DMS114 treated with DMSO at 0.1 percent for 48 hours (cell line): ENCODE results near the gene TEK.

ENCODE experiments used
- DNase-seq: peaks from one replicate; lab custom pipeline; 2025; ENCODE audit not compliant: unreplicated experiment; lab: John Stamatoyannopoulos, UW

Gene TEK

DNA sequence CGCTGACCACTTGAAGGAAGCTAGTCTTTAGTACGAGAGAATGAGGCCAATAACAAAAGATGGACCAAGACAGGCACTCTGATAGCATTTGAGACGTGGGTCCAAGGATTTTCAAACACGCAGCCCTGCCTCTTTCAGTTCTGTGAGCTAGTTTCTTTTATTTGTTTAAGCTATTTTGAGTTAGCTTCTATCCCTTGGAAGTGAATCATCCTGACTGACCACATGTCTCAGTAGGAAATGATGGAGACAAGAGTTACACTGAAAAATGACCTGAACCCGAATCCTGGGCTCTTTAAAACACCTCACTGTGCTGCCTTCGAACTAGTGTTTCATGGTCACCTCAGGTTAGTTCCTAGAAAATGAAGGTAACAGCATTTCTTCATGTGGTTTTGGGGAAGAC lies 9.9 kb downstream of the TEK start:
- DNase-seq: no peak

DNA sequence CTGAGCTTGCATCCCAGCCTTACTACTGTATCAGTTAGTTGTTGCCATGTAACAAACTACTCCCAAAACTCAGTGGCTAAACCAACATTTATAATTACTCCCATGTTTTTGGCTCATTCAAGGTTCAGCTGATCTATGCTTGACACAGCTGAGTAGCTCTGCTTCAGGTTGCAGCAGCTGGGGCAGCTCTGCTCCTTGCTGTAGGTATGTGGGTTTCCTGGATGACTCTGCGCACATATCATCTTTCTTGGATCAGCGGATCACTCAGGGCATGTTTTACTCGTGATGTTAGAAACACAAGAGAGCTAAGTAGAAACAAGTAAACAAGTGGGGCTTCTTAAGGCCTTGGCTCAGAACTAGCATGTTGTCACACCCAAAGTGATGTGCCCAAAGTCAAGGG lies 15.1 kb downstream of the TEK start:
- DNase-seq: no peak

DNA sequence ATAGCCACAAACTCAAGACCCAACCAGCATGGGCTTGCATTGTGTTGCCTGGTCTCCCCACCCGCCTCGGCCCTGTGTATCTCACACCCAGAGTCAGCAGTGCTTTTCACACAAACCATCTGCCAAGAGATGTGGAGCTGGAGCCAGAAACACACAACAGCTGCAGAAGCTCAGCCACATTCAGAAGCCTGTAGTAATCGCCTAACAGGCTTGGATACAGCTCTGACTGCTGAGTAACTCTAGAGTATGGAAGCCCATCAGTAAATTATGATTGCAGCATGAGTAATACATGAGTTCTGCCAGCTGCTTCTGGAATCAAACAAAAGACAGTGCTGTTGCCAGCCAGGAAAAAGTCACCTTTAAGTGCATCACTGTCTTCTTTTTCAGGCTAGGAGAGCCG lies 16.0 kb downstream of the TEK start:
- no peak for DNase-seq

DNA sequence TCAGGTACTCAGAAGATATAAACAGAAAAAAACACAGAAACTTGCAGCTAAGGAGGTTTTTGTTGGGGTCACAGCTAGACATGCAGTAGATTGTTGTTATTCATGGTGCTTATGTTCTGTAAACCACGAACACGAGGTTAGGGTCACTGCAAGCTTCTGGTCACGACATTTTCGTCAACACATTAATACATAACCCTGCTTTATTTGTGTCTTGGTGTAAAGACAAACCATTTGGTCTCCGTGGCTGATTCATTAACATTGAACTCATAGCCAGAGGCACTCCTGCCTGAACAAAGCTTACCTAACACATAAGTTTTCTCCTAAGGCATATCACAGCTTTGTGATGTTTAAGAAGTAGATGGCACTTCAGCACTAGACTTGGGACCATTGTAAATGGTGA lies 16.9 kb downstream of the TEK start:
- no peak for DNase-seq

DNA sequence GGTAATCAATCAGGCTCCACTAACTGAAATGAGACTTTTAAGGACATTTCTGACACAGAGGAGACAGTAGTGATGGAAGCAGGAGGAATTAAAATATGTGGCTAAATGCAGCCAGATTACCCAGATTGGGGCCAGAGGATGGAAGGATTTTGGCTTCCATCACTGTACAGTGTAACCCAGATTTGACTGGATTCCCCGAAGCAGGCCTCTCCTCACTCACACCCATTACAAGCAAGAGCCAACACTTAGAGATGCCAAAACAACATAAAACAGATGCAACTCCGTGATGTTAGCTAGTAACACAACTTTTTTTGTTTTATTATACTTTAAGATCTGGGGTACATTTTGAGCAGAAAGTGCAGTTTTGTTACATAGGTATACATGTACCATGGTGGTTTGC lies 17.6 kb downstream of the TEK start:
- no peak for DNase-seq

DNA sequence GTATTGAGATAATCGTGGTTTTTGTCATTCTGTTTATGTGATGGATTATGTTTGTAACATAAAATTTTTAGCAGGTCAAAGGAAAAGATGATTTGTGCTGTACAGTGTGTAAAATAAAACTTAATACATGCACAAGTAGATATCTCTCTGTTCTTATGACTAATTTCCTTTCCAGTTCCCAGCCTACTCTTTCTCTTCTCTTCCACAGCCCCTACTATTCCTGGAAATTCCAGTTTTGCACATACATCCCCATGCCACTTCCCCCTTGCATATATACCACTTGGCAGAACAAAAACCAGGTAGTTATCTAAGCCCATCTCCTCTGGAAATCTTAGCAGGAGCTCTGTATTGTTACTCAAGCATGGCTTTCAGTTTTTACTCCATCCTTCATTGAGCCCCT lies 20.2 kb downstream of the TEK start:
- no peak for DNase-seq

DNA sequence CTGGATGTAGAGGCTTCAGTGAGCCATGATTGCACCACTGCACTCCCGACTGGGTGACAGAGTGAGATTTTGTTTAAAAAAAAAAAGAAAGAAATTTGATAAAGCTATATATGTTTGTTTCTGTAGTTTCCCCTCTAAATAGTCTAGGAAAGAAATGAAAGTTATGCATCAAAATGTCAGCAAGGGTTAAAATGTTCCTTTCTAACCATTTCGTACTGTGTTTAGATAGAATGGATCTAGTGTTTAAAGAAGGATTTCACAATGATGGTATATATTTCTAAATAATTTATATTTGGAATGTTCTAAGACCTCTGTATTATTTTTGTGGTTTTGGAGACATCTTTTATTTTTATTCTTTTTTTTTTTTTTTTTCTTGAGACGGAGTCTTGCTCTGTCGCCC lies 22.7 kb downstream of the TEK start:
- no peak for DNase-seq

DNA sequence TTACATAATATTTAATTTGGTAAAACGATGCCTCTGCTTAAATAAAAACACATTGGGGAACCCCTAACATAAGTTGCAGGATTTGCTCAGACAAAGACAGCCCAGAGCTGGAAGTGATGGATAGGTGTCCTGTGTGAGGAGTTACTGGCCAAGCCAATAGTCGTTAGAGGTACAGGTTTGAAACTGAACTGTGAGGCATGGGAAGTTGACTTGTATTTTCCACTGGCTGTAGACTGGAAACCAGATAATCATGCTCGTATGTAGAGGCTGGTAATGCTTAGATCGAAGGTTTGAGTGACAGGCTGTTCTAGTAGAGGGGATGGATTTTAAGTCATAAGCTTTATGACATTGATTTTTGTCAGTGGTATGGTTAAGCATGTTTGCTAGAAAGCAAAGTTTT lies 24.8 kb downstream of the TEK start:
- no peak for DNase-seq

DNA sequence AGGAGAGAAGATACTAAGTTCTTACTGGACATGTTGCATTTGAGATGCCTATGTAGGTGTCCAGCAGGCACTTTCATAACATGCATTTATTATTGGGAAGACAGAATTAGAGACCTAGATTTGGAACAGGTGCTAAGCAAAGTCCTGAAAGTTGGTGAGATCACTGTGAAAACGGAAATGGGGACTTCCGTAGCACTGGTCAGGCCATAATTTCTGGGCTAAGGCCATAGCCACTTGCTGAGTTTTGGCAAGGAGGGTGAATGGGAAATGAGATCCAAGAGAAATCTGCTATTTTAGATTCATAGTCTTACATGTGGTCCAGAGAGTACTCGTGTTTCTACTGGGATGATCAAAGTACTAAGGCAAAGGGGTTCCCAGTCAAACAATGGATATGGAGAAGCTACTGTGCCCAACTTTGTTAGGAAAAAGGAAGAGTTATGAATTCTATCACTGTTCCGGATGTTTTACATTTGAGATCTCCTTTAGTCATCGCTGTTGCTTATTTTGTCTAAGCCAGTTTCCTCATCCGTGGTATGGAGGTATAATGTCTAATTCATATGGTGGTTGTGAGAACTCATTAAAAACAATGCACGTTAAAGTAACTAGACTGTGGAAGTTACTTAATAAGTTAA lies 33.4 kb downstream of the TEK start:
- DNase-seq: no peak

DNA sequence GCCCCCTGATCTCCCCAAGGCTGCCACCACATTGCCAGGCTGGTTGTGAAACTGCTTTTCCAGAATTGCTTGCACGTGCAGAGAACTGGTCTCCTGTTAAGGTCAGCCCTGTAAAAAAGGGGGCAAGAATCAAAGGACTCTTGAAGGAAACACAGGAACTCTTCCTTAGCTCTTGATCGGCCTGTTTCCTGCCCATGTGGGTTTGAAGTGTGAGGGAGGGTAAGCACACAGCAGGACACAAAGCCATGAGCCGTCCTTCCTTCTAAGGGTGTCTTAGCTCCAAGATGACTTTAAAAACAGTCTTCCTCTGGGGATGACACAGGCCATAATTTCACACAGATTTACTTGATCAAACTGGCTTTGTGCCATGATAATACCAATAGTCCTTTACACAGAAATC lies 36.1 kb downstream of the TEK start:
- no peak for DNase-seq

DNA sequence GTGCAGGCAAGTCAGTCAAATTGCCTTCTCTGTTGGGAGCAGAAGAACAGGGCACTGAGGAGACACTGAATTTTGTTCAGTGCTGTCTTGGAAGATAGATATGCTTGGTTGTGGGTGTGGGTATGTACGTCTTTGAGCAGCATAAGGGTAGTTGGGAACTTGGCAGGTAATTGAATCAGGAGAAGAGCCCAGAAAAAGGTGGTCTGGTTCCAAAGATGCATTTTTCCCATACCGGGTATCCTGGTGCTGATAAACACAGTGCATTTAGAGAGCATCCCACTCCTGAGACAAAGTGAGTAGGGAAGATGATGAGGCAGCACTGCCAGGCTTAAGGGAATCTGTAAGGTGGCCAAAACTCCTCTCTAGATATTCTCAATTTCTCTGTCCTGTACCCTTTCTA lies 40.6 kb downstream of the TEK start:
- DNase-seq: no peak

DNA sequence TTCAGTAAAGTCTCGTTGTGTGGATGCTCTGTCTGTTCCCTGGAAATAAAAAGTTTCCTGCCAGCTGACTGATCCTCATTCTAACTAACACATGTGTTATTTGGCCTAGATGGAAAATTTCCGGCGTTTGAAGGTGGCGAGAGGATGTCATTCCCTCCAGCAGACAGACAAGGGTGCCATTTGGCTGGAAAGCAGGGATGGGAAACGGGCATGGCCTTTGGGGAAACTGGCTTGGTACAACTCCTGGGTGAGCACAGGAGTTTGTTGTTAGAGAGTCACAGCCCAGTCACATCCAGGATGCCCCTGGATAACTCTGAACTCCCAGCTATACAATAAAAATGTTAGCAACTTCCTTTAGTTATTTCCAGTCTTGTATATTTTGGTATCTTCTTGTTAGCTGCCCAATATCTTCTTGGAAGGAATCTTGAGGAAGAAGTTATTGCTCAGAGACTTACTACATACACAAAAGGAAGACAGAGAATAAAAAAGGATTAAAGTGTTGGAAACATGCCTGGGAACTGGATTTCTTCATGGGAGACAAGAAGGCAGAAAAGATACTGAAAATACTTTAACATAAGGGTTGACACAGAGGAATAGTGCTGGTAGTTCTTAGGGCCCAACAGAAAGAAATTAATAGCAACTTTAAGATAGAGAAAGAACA lies 41.9 kb downstream of the TEK start:
- no peak for DNase-seq

DNA sequence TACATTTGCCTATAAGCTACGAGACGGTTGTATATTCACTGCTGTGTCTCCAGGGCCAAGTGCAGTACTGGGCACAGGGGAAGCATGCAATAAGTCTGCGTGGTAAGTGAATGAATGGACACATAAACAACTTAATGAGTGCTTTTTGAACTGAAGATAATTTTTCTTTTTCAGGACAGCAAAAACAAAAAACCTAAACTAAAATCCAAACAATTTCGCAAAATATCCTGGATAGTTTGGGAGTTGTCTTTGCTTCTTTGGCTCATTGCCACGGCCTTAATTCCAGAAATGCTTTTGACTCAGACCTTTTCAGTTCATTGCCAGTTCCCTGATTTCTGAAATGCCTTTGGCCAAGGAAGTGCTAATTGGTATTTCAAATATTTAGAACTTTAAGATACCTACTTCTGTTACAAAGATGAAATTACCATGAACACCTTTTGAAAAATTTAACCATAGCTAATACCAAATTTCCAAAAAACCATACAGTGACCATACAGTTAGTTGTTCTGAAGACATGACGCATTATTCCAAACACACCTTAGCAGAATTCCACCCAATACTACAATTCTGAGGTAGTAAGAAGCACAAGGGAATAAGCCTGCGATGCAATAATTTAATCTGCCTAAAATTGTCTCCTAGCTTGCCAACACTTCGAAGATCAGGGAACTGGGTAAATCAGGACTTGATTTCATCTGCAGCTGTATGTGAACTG lies 42.8 kb downstream of the TEK start:
- no peak for DNase-seq

DNA sequence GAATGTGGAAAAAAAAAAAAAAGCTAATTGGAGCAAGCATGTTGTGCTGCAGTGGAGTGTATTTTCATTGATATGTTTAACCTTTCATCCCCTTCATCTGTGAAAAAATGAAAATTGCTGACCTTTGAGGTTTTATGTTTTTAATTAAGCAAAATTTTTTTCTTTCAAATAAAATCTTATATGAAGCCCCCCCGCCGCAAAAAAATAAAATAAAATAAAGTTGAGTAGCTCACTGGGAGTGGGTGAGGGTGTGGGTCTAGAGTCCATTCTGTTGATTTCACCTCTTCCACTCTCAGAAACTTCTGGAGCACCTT lies 43.3 kb downstream of the TEK start:
- DNase-seq: no peak

DNA sequence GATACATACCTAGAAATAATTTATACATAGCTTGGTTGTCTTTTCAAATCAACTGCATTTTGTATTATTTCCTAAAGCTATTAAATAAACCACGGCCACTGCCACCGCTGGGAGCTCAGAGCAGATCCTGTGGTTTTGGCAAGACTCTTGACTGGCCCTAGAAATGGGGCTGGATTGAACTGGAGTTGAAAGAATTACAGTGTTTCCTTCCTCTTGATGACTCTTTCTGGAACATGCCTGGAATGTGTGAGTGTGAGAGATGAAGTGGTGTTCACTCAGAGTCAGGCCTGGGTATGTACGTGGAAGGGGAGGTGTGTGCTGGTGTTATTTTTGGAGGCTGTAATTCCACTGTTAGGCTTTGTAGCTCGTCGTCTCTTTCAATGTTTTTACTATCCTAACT lies 45.9 kb downstream of the TEK start:
- DNase-seq: no peak

DNA sequence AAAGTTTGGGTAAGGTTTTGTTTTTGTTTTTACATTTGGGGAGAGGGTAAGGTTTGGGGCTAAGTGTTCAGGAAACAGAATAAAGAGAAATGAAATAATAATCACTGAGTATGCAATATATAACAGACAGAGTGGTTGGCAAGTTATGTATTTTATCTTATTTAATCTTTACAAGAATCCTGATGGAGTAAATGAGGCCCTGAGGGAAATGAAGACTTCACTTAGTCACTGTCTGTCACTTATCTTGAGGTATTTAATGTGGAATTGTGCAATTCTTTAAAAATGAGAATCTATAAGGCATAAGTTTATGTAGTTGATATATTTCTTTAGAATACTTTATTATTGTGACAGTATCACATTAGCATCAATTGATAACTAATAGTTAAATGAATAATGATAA lies 48.1 kb downstream of the TEK start:
- no peak for DNase-seq

DNA sequence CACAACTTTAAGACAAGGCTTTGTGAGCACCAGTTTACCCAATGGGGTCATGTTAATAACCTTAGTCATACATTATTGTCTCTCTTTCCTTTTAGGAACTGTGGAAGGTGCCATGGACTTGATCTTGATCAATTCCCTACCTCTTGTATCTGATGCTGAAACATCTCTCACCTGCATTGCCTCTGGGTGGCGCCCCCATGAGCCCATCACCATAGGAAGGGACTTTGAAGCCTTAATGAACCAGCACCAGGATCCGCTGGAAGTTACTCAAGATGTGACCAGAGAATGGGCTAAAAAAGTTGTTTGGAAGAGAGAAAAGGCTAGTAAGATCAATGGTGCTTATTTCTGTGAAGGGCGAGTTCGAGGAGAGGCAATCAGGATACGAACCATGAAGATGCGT lies 48.7 kb downstream of the TEK start:
- no peak for DNase-seq

DNA sequence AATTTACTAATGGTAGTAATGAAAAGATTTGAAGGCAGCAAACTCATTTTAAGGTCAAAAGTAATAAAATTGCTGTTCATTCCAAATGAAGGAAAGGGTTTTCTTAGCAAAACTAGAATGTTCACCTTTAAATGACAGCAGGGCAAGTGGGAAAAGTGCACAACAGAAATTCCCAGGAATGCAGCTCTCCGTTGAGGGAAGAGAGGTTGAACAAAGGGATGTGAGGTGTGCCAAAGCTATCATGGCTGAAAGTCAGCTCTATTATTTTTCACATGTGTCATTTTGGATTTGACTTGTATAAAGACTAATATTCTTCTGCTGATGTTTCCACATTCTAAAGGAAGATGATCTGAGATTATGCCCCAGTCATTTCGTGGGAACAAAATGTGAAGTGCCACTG lies 51.6 kb downstream of the TEK start:
- no peak for DNase-seq

DNA sequence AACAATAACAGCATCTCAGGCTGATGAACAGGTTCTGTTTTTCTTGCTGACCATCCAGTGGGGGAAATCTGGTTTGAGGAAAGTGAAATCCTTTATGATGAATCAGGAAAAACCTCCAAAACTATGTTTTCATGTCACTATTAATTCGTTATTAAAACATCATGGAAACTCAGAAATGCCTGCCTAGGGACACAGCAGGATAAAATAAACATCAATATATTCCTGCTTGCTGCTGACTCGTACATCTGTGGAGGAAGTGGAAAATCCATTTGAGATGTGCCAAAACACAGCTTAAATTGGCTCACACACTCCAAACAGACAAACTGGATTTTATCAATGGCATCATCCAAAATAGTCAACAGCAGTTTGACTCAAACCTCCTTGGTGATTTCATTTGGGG lies 53.0 kb downstream of the TEK start:
- no peak for DNase-seq

DNA sequence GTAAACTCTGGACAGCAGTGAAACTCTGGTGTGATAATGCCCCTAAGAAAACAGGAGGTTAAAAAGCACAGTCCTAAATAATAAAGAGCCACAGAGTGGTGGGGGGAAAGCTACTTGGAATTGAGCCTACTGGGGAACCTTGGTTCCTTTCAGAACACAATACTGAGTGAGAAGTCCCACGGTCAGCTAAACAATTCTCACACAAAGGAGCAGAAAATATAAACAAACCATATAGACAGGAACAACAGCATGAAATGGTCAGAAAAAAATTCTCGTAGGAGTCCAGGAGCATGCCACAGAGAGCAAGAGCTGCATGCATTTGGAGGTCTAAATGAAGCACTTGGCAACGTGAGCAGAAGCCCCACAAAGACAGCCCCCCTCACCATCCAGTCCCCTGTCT lies 56.0 kb downstream of the TEK start:
- no peak for DNase-seq

DNA sequence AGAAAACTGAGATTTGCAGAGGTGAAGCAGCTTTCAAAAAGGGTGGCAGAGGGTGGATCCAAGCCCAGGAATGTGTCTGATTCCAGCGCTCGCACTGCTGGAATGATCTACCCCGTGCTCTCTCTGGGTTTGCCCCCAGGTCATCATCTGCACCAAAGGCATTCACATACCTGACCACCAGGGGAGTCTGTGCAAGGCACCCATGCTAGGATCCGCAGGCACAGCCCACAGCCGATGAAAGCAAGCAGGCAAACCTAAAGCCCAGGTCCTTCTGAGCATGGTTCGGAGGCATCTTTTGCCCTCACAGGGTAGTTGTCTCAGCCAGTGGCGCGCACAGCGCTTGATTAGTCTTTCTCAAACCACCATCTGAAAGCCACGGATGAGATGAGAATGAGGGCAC lies 56.6 kb downstream of the TEK start:
- no peak for DNase-seq

DNA sequence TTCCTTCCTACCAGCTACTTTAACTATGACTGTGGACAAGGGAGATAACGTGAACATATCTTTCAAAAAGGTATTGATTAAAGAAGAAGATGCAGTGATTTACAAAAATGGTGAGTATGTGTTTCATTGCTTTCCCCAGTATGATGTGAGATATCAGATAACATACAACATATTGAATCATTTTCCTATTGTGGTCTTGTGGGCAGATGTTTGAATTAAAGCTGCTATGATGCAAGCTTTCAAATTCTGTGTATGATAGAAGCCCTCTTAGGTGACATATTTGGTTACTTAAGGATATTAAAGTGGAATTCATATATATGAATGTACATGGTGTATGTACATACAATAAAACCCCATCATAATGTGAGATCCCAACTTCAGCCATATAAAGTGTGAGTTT lies 59.5 kb downstream of the TEK start:
- no peak for DNase-seq

DNA sequence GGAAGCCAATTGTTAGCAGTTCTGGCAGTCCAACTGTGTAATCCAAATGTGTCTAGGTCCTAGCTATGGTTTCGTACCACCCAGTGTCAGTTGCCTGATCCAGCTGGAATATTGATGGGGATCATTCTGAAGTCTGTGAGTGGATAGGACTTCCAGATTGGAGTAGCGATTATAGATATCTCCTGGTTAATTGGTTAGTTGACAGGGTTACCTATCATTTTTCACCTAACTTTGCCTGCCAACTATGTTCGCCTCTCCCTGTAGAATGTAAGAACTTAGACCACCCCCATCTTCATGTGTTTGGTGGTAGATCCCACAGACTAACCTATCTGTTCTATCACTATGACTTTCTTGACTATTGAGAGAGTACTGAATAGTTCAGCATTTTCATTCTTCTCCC lies 59.9 kb downstream of the TEK start:
- DNase-seq: no peak
